NCI-H2107 treated with DMSO at 0.1 percent for 48 hours (cell line): ENCODE results near the gene CLCNKB.
A peak's percentile ranks its signal among the peaks of the same experiment; 100 is the strongest.
"Not testable (repeated sequence)": the region's sequence is repeated elsewhere in the genome, so short reads cannot be mapped to it uniquely, and the experiment has no call there.

Source experiments
- DNase-seq: peaks from one replicate; lab custom pipeline; 2025; ENCODE audit not compliant: unreplicated experiment; lab: John Stamatoyannopoulos, UW

Gene CLCNKB

DNA sequence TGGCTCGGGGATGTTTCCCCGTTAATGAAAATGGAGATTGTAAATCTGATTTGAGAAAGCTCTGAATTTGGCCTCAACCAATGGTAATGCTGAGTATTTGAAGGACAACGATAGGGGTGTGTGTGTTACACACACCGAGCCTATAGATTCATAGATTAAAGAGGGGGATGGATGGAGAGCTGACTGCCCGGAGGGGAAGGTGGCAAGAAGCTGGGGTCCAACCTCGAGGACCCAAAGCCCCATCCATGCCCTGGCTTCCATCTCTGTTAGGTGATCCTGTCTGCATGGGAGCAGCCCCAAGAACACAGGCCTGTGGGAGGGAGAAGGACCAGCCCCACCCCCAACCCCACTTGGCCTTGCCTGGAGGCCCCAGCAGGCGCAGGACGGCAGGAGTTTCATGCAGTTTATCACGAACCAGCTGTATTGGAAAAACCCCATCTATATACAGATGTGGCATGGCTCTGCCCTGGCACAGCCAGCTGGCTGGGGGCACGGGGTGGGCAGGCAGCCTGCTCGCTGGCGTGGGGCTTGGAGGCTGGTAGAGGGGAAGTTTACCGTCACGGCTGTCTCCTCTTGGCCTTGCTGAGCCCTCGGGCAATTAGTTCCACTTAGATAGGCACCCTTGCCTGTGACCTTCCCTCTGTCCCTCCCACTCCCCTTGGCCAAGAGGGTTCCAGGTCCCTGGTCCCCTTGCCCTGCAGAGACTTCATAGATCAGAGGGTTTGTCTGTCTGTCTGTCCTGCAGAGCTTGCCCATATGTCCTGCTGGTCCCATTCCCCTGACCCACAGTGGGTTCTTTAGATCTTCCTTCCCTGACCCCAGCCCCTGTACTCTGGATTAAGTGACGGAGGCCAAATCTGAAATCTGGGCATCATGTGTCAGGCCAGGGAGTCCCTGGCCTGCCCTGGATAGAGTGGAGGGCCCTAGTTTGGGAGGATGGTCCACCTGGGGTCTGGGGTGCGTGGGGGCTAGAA is 28.8 kb upstream of the CLCNKB start:
- no peak for DNase-seq

DNA sequence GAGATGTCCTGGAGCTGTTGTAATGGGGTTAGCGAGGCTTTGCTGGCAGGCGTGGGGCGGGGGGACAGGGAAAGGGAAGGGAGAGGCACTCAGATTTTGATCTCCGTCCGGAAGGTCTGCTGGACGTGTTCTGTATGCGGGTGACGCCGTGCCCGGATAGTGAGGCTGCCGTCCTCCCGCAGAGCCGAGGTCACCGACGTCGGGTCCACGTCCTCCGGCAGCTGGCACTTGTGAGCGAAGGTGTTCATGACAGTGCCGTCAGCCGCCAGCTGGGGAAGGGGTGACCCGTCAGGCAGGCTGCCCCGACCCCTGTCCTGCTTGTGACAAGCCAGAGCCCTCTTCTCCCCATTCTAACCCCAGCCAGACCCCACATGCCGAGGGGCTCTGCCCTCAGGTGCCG is 28.1 kb upstream of the CLCNKB start:
- no peak for DNase-seq

DNA sequence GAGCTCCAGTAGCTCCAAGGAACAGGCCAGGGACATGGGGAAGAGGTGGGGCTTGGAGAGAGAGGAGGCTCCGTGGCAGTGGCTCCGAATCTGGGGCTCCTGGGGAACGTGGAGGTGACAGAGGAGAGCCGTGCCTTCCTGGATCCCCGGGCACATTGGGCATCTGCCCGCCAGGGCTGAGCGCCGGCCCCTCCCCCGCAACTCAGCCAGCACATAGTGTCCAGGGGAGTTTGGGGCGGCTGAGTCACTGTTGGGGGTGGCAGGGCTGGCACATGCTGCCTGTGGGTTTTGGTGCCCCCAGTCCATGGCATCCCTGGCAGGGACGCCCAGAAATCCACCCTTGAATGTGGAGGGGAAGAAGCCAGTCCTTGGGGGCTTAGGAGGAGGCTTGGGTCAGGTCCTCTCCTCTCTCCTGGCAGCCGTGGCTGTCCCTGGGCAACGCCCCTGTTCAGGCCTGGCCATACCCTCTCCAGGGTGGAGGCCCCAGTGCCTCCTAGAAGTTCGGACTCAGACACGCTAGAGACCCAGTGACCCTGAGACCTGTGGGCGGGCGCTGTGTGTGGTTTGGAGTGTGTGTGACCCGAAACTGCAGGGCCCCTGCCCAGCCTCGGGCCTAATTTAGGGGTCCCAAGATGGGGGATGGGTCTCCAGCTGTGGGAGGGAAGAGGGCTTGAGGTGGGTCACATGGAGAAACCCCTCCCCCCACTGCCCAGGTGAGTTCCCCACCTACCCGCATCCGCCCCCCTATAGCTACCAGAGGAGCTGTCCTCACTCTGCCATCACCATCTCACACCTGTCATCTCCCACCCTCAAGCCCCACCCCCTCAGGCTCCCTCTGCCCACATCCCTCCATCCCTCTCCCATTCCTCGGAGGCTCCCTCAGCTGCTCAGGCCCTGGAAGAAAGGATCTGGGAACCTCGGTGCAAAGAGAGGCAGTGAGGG is 27.4 kb upstream of the CLCNKB start:
- no peak for DNase-seq

DNA sequence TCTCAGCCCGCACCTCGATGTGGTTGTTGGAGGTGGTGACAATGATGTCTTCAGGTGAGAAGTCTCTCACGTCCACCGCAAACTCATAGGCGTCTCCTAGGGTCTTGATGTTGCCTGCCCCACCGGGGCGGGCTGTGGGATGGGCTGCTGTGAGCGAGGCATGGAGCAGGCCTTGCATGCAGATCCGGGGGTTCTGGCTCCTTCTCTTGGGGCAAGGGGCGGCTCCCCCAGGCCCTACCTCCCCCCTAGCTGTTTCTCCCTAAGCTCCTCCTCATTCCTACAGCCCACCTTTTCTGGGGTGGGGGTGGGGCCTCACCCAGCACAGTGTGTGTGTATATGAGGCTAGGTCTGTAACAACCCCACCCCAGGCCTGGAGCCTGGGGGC is 26.5 kb upstream of the CLCNKB start:
- DNase-seq: no peak

DNA sequence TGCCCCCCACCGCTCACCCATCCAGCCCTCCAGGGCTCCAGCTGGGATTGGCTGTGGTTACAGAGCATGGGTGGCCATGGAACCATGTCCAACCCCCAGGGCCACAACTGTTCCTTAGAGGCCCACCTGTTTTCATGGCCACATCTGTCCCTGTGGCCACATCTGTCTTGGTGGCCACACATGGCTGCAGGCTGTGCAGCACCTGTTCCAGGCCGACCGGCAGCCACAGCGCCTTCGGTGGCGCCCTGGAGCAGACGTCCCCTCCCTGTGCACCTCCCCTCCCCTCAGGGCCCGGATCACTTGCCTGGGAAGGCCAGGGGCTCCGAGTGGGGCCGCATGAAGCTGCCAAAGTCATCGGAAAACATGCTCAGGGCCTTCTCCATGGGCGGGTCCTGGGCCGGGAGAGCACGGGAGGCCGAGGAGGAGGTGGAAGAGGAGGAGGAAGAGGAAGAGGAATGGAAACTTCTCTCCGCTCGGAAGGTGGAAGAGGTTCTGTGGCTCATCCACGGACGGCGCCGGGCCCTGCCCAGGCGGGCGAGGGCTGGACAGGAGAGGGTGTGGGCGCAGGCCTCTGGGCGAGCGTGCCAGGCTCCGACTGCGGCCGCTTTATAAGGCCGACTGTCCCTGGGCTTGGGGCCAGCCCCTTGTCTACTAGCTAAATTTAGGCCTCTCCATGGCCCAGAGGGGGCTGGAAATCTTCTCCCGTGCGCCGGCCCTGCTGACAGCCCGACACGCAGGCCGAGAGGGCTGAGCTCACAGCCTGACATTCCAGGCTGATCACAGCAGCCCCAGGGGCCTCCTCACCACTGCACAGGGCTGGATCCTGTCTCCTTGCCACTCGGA is 25.9 kb upstream of the CLCNKB start, which contains the start of gene HSPB7:
TSS of gene HSPB7 (minus strand) at position 583 of the 843 bp plus-strand sequence. CDS start at position 503, 80 bp downstream.
- DNase-seq: no peak

DNA sequence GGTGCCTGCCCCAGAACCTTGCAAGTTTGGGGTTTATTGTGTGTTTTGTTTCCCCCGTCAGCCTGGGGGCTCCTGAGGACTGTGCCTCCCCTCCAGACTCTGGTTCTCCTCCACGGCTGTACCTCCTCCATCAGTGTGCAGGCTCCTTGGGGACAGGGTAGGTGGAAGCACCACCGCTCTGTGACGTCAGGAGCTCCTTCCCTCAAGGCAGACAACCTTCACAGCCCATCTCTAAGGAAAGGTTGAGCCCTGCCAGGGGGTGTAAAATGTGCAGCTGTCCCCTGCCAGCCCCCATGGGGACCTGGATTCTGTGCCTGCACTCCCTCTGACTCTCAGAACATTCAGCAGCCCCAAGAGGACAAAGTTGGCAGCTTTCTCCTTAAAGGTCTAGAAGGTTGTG is 25.3 kb upstream of the CLCNKB start:
- no peak for DNase-seq

DNA sequence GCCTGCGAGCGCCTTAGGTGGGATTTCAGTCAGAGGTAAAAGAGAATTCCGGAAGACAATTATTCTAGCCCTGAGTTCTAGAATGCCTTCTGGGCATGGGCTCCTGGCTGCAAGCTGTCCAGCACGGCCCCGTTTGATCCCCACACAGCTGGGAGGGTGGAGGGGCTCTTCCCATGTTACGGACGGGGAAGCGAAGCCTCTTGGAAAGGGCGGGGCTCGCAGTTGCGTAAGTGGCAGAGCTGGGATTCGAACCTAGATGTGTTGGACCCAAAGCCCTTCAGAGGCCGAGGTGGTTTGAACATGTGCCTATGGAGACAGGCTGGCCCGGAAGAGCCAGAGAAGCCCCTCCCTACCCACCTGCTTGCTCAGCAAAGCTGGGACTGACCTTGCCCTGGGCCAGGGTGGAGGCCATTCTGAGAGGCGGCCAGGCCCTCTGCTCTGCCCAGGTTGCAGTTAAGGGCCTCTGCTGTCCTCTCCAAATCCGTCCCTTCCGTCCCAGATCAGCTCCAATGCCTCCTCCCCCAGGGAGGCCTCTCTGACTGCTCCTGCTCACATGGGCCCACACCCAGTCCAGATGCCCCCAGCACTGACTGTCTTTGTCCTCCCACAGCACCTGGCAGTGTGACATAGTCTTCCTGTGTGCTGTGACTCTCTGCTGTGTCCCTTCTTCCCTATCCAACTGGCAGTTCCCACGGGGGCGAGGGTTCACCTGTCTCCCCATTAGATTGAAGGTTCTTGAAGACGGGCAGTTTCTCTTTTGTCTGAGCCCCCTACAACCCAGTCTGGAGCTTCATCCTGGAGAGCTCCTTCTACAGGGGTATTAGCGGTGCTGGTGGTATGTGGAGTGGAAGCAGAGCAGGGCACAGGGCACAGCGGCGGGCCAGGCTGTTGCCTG is 24.6 kb upstream of the CLCNKB start:
- no peak for DNase-seq

DNA sequence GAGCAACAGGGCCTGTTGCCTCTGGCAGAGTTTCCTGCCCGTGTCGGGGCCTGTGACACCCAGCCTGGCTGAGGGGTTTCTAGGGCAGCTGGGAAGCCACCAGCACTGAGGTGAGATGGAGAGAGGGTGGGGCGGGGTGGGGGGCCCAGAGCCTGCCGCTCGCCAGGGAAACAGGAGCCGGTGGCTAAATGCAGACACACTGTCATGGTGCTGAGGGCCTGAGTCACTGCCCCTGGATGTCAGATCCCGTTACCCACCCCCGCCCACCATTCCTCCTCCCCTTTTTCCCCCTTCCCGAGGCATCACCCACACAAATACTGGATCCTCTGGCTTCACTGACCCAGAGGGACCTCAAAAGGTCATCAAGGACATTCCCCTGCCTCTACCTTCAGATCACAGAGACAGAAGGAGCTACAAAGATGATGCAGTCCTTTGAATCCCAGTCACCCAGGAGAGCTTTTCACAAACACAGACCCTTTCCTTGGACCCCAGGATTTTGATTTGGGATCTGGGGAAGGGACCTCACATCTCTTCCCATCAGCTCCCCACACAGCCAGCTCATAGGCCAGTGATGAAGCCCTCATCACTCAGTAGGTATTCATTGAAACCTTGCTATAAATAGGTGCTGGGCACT is 23.8 kb upstream of the CLCNKB start:
- no peak for DNase-seq

DNA sequence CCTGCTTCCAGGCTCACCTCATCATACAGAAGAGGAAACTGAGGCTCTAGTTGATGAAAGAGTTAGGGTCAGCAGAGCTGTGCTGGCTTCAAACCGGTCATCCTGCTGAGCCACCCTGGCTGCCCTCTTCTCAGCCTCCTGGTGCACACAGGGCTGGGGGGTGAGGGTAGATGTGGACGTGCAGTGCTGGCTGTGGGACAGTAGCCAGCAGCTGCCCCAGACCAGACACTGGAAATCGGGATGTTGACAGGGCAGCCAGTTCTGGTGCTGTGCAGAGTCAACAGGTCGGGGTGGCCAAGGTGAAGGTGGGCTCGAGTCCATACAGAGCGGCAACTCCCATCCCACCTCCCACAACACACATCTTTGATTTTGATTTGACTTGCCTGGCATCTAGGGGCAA is 23.3 kb upstream of the CLCNKB start:
- DNase-seq: no peak

DNA sequence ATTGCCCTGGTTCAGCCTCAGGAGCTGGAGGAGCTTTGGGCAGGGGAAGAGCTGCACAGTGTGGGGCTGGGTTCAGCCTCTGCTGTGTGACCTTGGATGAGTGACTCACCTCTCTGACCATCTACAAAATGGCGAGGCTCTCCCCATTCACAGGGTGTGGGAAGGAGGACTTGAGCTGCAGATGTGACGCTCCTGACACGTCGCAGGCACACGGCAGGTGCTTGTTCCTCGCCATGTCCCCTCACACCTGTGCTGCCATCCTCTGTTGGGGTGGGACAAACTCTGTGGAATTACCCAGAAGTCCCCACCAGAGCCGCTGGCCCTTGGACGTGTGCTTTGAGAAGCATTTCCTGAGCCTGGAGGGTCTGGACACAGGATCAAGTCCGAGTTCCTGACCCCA is 22.7 kb upstream of the CLCNKB start:
- not testable (repeated sequence) for DNase-seq

DNA sequence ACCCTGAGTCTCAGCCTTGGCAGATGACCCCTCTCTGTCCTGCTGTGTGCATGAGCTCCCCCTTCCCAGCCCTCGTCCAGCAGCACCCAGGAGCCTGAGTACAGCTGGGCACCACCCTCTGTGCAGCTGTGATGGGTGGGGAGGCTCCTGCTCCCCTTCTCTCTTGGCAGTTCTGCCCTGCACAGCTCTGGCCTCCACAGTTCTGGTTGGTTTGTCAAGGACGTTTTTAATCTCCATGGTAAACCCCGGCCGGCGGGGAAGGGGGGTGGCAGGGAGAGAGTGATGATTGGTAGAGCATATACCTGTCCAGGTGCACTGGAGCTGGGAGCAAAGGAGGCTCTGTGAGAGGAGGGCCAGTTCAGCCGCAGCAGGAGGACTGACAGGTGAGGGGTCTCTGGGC is 21.9 kb upstream of the CLCNKB start, which contains the start of gene CLCNKA:
TSS of gene CLCNKA (plus strand) at position 356 of the 400 bp plus-strand sequence. CDS start 584 bp downstream, outside the sequence.
- peak; percentile 49 for DNase-seq

DNA sequence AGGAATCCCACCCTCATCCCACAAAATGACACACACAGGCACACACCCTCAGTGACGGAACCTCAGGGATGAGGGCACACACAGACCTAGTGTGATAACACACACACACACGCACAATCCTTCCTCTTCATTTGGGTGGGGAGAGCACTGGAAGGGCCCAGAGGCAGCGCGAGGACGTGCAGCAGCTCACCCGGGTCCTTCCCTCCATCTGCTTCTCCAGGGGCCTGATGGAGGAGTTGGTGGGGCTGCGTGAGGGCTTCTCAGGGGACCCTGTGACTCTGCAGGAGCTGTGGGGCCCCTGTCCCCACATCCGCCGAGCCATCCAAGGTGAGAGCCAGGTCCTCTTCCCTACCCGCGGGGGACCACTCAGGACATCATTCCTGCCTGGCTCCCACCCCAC is 21.2 kb upstream of the CLCNKB start:
- DNase-seq: no peak

DNA sequence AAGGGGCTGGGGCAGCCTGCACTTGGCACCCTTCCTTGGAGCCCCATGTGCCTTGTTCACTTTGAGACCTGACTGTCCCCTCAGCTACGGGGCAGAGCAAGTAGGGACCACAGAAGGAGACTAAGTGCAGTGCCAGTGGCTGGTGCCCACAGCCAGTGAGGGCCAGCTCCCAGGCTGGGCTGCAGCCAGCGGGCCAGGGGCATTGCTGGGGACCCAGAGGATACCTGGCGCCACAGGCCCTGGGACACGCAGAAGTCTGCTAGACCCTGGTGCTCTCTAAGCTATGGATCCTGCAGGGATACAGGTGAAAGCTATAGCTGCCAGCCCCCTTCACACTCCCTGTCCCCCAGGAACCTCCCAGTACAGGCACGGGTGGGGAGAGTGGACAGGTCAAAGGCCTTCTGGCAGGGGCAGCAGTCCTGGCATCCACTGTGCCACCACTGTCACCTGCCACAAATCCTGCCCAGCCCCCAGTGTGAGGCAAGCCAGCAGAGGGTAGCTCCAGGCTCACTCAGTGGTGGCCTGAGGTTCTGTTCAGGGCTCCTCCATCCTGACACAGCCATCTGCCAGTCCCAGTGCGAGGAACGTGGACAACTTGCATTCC is 20.4 kb upstream of the CLCNKB start:
- no peak for DNase-seq

DNA sequence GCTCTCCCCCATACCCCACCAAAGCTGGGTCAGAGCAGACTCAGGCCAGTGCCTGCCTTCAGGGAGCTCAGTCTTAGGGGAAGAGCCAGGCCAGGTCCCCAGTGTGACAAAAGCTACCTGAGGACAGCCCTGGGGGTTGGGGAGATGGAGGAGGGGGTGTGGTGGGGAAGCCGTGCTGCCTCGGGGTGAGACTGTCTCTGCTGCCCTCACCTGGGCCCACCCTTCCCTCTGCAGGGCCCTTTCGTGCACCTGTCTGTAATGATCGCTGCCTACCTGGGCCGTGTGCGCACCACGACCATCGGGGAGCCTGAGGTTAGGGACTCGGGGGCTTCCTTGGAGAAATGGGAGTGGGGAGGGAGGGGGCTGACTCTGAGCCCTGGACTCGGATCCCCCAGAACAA is 17.3 kb upstream of the CLCNKB start:
- DNase-seq: not testable (repeated sequence)

DNA sequence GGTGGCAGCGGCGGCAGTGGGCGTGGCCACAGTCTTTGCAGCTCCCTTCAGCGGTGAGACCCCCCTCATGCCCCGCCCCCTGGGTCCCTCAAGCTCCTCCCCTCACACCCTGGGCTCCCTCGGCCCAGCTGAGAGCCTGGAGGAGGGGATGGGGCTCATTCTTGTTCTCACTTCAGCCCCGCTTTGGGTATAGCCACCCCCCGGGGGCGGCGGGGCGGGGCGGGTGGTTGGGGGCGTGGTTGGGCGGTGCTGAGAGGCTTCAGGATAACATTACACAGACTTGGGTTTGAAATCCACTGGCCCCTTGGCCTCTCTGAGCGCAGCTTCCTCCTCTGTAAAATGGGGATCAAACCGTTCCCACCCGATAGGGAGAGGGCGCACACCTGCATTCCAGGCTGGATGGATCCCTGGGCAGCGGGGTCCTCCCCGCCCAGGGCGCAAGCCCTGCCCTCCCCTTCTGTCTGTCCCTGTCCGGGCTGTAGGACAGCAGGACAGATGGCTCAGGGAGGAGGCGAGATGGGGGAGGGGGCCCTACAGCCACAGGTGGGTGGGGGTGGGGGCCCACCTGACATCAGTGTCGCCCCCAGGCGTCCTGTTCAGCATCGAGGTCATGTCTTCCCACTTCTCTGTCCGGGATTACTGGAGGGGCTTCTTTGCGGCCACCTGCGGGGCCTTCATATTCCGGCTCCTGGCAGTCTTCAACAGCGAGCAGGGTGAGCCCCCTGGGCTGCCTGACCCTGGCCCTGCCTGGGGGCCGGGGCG is 16.7 kb upstream of the CLCNKB start:
- DNase-seq: no peak

DNA sequence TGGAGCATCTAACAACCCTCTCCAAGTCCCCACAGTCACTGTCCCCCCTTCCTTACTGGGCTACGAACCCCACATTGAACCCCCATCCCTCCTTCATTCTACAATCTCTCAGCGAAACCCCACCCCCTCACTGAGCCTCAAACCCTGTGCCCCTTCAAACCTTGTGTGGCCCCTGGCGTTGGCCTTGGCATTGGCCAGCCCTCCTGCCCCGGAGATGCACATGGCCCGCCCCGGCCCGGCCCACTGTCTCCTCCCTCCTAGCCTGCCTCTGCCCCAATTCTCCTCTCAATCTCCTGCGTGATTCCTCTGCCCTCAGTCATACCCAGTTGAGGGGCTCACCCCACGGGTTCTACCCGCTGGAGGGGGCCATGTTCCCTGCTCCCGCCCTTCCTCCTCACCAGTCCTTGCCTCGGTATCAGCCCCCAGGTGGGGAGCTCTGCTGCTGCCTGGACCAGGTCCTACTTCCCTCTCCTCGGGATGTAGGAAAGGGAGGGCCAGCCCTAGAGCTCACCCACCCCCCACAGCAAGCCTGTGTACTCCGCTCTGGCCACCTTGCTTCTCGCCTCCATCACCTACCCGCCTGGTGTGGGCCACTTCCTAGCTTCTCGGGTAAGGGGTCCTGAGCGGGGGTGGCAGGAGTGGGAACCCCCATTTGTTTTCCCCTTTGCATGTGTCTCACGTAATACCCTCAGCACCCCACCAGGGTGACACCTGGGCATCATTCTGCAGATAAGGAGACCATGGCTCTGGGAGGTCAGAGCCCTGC is 15.2 kb upstream of the CLCNKB start:
- no peak for DNase-seq

DNA sequence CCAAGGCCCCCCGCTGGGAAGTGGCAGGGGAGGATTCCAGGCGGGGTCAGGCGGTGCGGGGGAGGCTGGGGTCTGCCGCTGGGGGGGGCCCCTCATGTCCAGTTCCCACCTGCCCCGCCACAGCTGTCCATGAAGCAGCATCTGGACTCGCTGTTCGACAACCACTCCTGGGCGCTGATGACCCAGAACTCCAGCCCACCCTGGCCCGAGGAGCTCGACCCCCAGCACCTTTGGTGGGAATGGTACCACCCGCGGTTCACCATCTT is 14.6 kb upstream of the CLCNKB start:
- DNase-seq: not testable (repeated sequence)

DNA sequence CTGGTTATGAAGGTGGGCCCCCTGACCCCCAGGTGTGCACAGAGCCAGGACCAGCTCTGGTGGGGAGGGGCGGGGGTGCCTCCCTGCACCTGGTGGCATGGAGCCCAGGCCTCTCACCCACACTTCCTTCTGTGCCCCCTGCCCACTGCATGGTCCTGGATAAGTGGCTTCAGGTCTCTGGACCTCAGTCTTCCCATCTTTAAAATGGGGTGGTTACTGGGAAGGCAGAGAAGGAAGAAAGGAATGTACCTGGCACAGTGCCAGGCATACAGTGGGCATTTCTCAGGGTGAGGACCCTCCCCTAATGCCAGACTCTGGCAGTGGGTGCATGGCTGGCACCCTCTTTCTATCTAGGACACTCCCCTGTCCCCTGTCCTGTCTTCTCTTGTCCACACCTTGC is 14.3 kb upstream of the CLCNKB start:
- no peak for DNase-seq
